Activated CD4-positive, alpha-beta T cell treated with anti-CD3 and anti-CD28 coated beads for 36 hours (primary cell): ENCODE data around the gene KIAA1614. TPM values are rescaled to one million over a fixed set of nuclear protein-coding genes. Genes with fewer than 3 reads are reported as not detected.
"Not testable (repeated sequence)": the region's sequence is repeated elsewhere in the genome, so short reads cannot be mapped to it uniquely, and the experiment has no call there.

Experiments used
- ATAC-seq: fragments of 200-7000 bp; cut with Tn5 transposase; one replicate; pipeline ENCODE4 v1.10.0; 2021; ENCODE audit warnings: mild to moderate bottlenecking, moderate library complexity
- CTCF ChIA-PET: fragments of 350-600 bp; sonication (Branson Sonifier 250); formaldehyde crosslinking; loops from one replicate; lab custom pipeline; 2021; ENCODE audit warnings: antibody characterized with exemption; lab: Charles Lee
- POLR2A ChIA-PET: fragments of 350-600 bp; sonication (Branson Sonifier 250); formaldehyde crosslinking; loops from one replicate; lab custom pipeline; 2021; ENCODE audit warnings: antibody characterized with exemption, inconsistent platforms; lab: Charles Lee
- DNase-seq: peaks from one replicate; pipeline ENCODE4 v3.0.0-alpha.2; 2020
- H3K27ac Mint-ChIP-seq: one replicate; pipeline ENCODE4 v1.8.0; 2021; ENCODE audit warnings: mixed read lengths
- H3K27me3 Mint-ChIP-seq: one replicate; pipeline ENCODE4 v1.8.0; 2021; ENCODE audit warnings: mixed read lengths
- H3K36me3 Mint-ChIP-seq: one replicate; pipeline ENCODE4 v1.8.0; 2021; ENCODE audit warnings: low read depth, mixed read lengths
- H3K4me1 Mint-ChIP-seq: one replicate; pipeline ENCODE4 v1.8.0; 2021; ENCODE audit warnings: mixed read lengths
- H3K4me3 Mint-ChIP-seq: one replicate; pipeline ENCODE4 v1.8.0; 2021; ENCODE audit warnings: mild to moderate bottlenecking, moderate library complexity, mixed read lengths
- H3K9me3 Mint-ChIP-seq: one replicate; pipeline ENCODE4 v1.8.0; 2021; ENCODE audit warnings: low read depth, mixed read lengths
- intact Hi-C, 2 experiments: fragments of 100-400 bp; cut with DNase I in 1 of 2; cut with micrococcal nuclease in 1 of 2; formaldehyde crosslinking; loops; one replicate each; pipeline versions ENCODE4 v1.14.2 to v1.15.1; 2022 to 2024; cut with DNase I, micrococcal nuclease
- total RNA-seq, 2 experiments: library from RNA; stranded (reverse); gene quantifications; one replicate each; pipeline ENCODE4 v1.2.3, GENCODE V29; 2021

The KIAA1614 gene
- total RNA-seq, 2 experiments from 2014 or later: 0.09 TPM; not detected in 1

GRCh38 chr1:180953291-180954004 is 40.8 kb downstream of the KIAA1614 start:
- DNase-seq (no peak), ATAC-seq (peak; percentile 7)
- Mint-ChIP-seq H3K9me3 (peaks cover 2% of the 10 kb centered on the region), H3K27me3 (no peaks in the 10 kb centered on the region), H3K4me3 (peak overlapping the region; percentile 57), H3K27ac (peak overlapping the region; percentile 58), H3K4me1 (peaks cover 14% of the 10 kb centered on the region), H3K36me3 (peaks cover 14% of the 10 kb centered on the region)
- ChIA-PET CTCF (interaction anchor here (0.5 to 1.0 kb wide), 4 partner anchors 15 to 190 kb away, joined by 3 read pairs; no protein-coding TSS in a partner anchor), POLR2A (interaction anchor here (0.6 to 1.1 kb wide), 3 partner anchors 20 to 337 kb away, joined by 3 to 4 read pairs (median 3); no protein-coding TSS in a partner anchor)
- intact Hi-C loops: loop anchor here (2.0 to 10.0 kb wide), 2 partner anchors 69 to 191 kb away; partner anchors contain the start of gene STX6 (in 1 of the 2)

GRCh38 chr1:180954005-180954800 is 41.5 kb downstream of the KIAA1614 start:
- ChIA-PET CTCF (interaction anchor here (0.6 to 1.0 kb wide), 2 partner anchors 56 to 71 kb away, joined by 3 read pairs; no protein-coding TSS in a partner anchor), POLR2A (interaction anchor here (0.6 to 1.1 kb wide), 2 partner anchors 23 to 208 kb away, joined by 3 to 4 read pairs; no protein-coding TSS in a partner anchor)
- no peaks in the 10 kb centered on the region for H3K9me3 Mint-ChIP-seq
- H3K4me1 Mint-ChIP-seq: peaks cover 9% of the 10 kb centered on the region
- H3K4me3 Mint-ChIP-seq: peak overlapping the region; percentile 33
- no peaks in the 10 kb centered on the region for H3K27me3 Mint-ChIP-seq
- peak; percentile 77 for DNase-seq
- intact Hi-C loops: loop anchor here (2.0 to 10.0 kb wide), 2 partner anchors 69 to 191 kb away; partner anchors contain the start of gene STX6 (in 1 of the 2)
- H3K36me3 Mint-ChIP-seq: peaks cover 15% of the 10 kb centered on the region
- peak overlapping the region; percentile 31 for H3K27ac Mint-ChIP-seq
- ATAC-seq: peak; percentile 92

- H3K4me1 Mint-ChIP-seq: peaks cover 9% of the 10 kb centered on the region
- H3K36me3 Mint-ChIP-seq: peaks cover 16% of the 10 kb centered on the region
- intact Hi-C loops: loop anchor here (2.0 to 10.0 kb wide), 2 partner anchors 68 to 190 kb away; partner anchors contain the start of gene STX6 (in 1 of the 2)
- H3K4me3 Mint-ChIP-seq: peak overlapping the region; percentile 33
- ATAC-seq: no peak
- no peaks in the 10 kb centered on the region for H3K27me3 Mint-ChIP-seq
- H3K9me3 Mint-ChIP-seq: no peaks in the 10 kb centered on the region
- peak overlapping the region; percentile 31 for H3K27ac Mint-ChIP-seq
- no peak for DNase-seq
- ChIA-PET CTCF (interaction anchor here (1.0 kb wide), 1 partner anchor 56 kb away, joined by 3 read pairs; no protein-coding TSS in a partner anchor), POLR2A (interaction anchor here (0.6 kb wide), 1 partner anchor 207 kb away, joined by 4 read pairs; no protein-coding TSS in a partner anchor)
These were observed 42.1 kb downstream of the KIAA1614 start for GRCh38 chr1:180954801-180955165.

- no peak for DNase-seq
- intact Hi-C loops: loop anchor here in 1 of 2 experiments (10.0 kb wide), 1 partner anchor 189 kb away; no protein-coding TSS in a partner anchor
- no peak overlapping the region for H3K27ac Mint-ChIP-seq
- peaks cover 9% of the 10 kb centered on the region for H3K4me1 Mint-ChIP-seq
- no peaks in the 10 kb centered on the region for H3K27me3 Mint-ChIP-seq
- no peaks in the 10 kb centered on the region for H3K9me3 Mint-ChIP-seq
- no peak overlapping the region for H3K4me3 Mint-ChIP-seq
- ChIA-PET POLR2A (interaction anchor here (0.8 to 0.9 kb wide), 2 partner anchors 11 to 185 kb away, joined by 3 read pairs; no protein-coding TSS in a partner anchor), CTCF (interaction anchor here (0.6 kb wide), 1 partner anchor 388 kb away, joined by 4 read pairs; no protein-coding TSS in a partner anchor)
- H3K36me3 Mint-ChIP-seq: peaks cover 22% of the 10 kb centered on the region
- no peak for ATAC-seq
These were observed 43.4 kb downstream of the KIAA1614 start for GRCh38 chr1:180956028-180956640.

DNA sequence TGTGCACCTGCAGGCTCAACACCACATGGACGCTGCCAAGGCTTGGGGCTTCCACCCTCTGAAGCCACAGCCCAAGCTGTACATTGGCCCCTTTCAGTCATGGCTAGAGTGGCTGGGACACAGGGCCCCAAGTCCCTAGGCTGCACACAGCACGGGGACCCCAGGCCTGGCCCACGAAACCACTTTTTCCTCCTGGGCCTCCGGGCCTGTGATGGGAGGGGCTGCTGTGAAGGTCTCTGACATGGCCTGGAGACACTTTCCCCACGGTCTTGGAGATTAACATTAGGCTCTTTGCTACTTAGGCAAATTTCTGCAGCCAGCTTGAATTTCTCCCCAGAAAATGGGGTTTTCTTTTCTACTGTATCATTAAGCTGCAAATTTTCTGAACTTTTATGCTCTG is 46.9 kb downstream of the KIAA1614 start:
- CTCF ChIA-PET: not testable (repeated sequence)

DNA sequence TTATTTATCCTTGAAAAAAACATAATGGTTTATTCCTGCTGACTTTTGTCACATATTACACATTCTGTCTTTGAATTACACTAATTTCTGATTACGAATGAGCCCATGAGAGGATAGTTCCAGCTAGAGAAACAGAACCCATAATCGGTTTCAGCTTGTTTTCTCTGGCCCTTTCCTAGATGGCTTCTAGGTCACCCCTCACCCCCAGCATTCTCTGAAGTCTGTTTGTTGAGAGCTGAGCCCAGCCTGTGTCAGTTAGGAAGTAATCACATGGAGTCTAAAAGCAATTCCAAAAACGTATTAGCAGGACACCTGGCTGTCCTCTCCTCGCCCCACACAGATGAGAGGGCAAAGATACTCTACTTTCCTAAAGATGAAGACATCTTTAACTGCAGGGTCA is 48.9 kb downstream of the KIAA1614 start:
- H3K36me3 Mint-ChIP-seq: peaks cover 30% of the 10 kb centered on the region
- DNase-seq (no peak), ATAC-seq (no peak)
- no peak overlapping the region for H3K4me3 Mint-ChIP-seq
- intact Hi-C loops: no loop called here
- POLR2A ChIA-PET: no interaction called here
- no peak overlapping the region for H3K27ac Mint-ChIP-seq
- no peaks in the 10 kb centered on the region for H3K27me3 Mint-ChIP-seq
- no peaks in the 10 kb centered on the region for H3K9me3 Mint-ChIP-seq
- peaks cover 3% of the 10 kb centered on the region for H3K4me1 Mint-ChIP-seq
- CTCF ChIA-PET: no interaction called here

More for the DNA sequence above, 46.9 kb downstream of the KIAA1614 start:
- H3K27ac Mint-ChIP-seq, H3K4me1 Mint-ChIP-seq, H3K27me3 Mint-ChIP-seq, ATAC-seq, DNase-seq, POLR2A ChIA-PET, H3K4me3 Mint-ChIP-seq, H3K9me3 Mint-ChIP-seq: not testable (repeated sequence)
- H3K36me3 Mint-ChIP-seq: peaks cover 23% of the 10 kb centered on the region
- intact Hi-C loops: loop anchor here in 1 of 2 experiments (10.0 kb wide), 1 partner anchor 185 kb away; no protein-coding TSS in a partner anchor

- no peak for DNase-seq
- no peak overlapping the region for H3K4me3 Mint-ChIP-seq
- intact Hi-C loops: no loop called here
- peaks cover 33% of the 10 kb centered on the region for H3K36me3 Mint-ChIP-seq
- CTCF ChIA-PET: no interaction called here
- no peak for ATAC-seq
- POLR2A ChIA-PET: no interaction called here
- no peaks in the 10 kb centered on the region for H3K9me3 Mint-ChIP-seq
- peaks cover 3% of the 10 kb centered on the region for H3K4me1 Mint-ChIP-seq
- no peak overlapping the region for H3K27ac Mint-ChIP-seq
- H3K27me3 Mint-ChIP-seq: no peaks in the 10 kb centered on the region
These were observed 49.5 kb downstream of the KIAA1614 start for GRCh38 chr1:180962178-180962577.

- H3K27ac Mint-ChIP-seq: no peak overlapping the region
- peaks cover 28% of the 10 kb centered on the region for H3K36me3 Mint-ChIP-seq
- intact Hi-C loops: no loop called here
- CTCF ChIA-PET: interaction anchor here (0.6 kb wide), 1 partner anchor 175 kb away, joined by 3 read pairs; no protein-coding TSS in a partner anchor
- ATAC-seq (no peak), DNase-seq (no peak)
- H3K4me1 Mint-ChIP-seq: peaks cover 3% of the 10 kb centered on the region
- H3K4me3 Mint-ChIP-seq: no peak overlapping the region
- no peaks in the 10 kb centered on the region for H3K27me3 Mint-ChIP-seq
- no peaks in the 10 kb centered on the region for H3K9me3 Mint-ChIP-seq
- POLR2A ChIA-PET: no interaction called here
These were observed 51.4 kb downstream of the KIAA1614 start for GRCh38 chr1:180964056-180964455.

DNA sequence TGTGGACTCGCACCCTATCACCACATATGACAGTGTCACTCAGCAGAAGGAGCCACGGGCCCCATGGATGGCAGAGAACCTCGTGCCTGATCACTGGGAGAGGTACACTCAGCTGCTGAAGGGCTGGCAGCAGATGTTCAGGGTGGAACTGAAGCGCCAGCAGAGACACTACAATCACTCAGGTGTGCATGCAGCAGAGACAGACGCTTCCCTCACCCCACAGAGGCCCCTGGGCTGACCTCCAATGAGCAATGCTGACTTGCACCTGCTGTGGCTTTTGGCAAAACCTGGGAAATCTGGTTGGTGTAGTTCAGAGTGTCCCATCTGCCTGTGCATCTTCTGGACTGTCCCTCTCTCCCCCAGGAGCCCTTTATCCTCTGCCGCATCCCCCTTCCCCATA is 51.9 kb downstream of the KIAA1614 start:
- H3K27ac Mint-ChIP-seq: no peak overlapping the region
- H3K9me3 Mint-ChIP-seq: no peaks in the 10 kb centered on the region
- no peaks in the 10 kb centered on the region for H3K27me3 Mint-ChIP-seq
- H3K36me3 Mint-ChIP-seq: peaks cover 28% of the 10 kb centered on the region
- H3K4me1 Mint-ChIP-seq: peaks cover 3% of the 10 kb centered on the region
- ChIA-PET CTCF (interaction anchor here (0.5 kb wide), 1 partner anchor 796 kb away, joined by 4 read pairs; no protein-coding TSS in a partner anchor), POLR2A (no interaction called here)
- no peak for ATAC-seq
- DNase-seq: no peak
- intact Hi-C loops: no loop called here
- no peak overlapping the region for H3K4me3 Mint-ChIP-seq

DNA sequence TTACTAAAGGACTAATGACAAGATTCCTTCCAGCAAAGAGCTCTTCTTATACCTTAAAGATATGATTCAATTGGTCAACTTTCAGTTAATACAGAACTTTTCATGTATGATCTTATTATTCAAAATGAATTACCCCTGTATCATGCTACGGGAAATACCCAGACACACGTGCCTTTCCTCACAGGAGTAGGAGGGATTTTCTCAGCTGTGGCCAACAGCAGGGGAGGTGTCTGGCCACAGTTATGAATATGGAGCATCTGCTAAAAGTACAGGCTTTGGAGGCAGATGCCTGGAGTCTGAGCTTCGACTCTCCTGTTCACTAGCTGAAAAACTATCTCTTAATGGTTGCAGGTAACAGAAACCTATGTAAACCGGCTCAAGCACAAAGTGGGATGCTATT is 53.6 kb downstream of the KIAA1614 start:
- H3K4me1 Mint-ChIP-seq: peaks cover 6% of the 10 kb centered on the region
- H3K27ac Mint-ChIP-seq: no peak overlapping the region
- no peaks in the 10 kb centered on the region for H3K9me3 Mint-ChIP-seq
- H3K36me3 Mint-ChIP-seq: peaks cover 24% of the 10 kb centered on the region
- no peak for ATAC-seq
- no peak overlapping the region for H3K4me3 Mint-ChIP-seq
- intact Hi-C loops: no loop called here
- ChIA-PET CTCF (interaction anchor here (0.6 to 1.3 kb wide), 5 partner anchors 9 to 539 kb away, joined by 3 read pairs; no protein-coding TSS in a partner anchor), POLR2A (no interaction called here)
- H3K27me3 Mint-ChIP-seq: no peaks in the 10 kb centered on the region
- no peak for DNase-seq
